ENCODE measurements around the gene GRK5. TPM values are rescaled to one million over a fixed set of nuclear protein-coding genes. Genes with fewer than 3 reads are reported as not detected.

Gene GRK5
- total and polyA plus RNA-seq, 9 of the 15 experiments (the other 6 are each of a cell fraction or from before 2014, with no cell fraction given): 0.46 to 0.83 (median 0.67) TPM; not detected in 2

GRCh38 chr10:119378737-119379067 is 171.3 kb downstream of the GRK5 start:
- H3K36me3 ChIP-seq (ENCODE audit: control insufficient read depth, insufficient read depth, low read length): no peaks in the 10 kb centered on the region
- H3K27me3 ChIP-seq (ENCODE audit: control insufficient read depth in 2 of 2, insufficient read depth in 2 of 2, low read length in 2 of 2): peaks cover 2 to 23% of the 10 kb centered on the region in 2 experiments; a peak in 3 of 5 replicates
- H3K9ac ChIP-seq (ENCODE audit: insufficient read depth in 1 of 2, low read depth in 2 of 2, low read length in 2 of 2): no peak overlapping the region
- H3K4me3 ChIP-seq: no peak overlapping the region
- H3K9me1 ChIP-seq (ENCODE audit: control insufficient read depth, insufficient read depth, low read length): no peaks in the 10 kb centered on the region
- peaks cover 0 to 4% of the 10 kb centered on the region in 2 experiments; a peak in 2 of 5 replicates for H3K4me1 ChIP-seq (replicated peaks in 1 of 2; ENCODE audit: control insufficient read depth in 2 of 2, insufficient read depth in 2 of 2, low read length in 2 of 2)
- in situ Hi-C loops (cut with MboI) (no loop called here), intact Hi-C loops (cut with micrococcal nuclease) (no loop called here)
- ATAC-seq (peak; percentile 88), DNase-seq (ENCODE audit: extremely low read depth in 1 of 4, low spot score in 3 of 4) (peak; percentile 36 to 76 (median 65)), FAIRE-seq (no peak)
- H3K27ac ChIP-seq (ENCODE audit: extremely low read depth, low read depth, low read length): no peak overlapping the region
- no peaks in the 10 kb centered on the region for H4K20me1 ChIP-seq (replicated peaks; ENCODE audit: control insufficient read depth, insufficient read depth, low read length)
- H2AFZ ChIP-seq (ENCODE audit: low read depth, low read length): peak overlapping the region; percentile 33; the same call in 1 of the 2 replicates
- peak overlapping the region; percentile 38; the same call in 1 of the 2 replicates for H3K4me2 ChIP-seq (ENCODE audit: insufficient read depth, low read length)
- WGBS (ENCODE audit: insufficient coverage, low coverage, missing lambda C conversion rate): 5% methylated on average over 7 of the region's 8 CpGs
- H3K9me3 ChIP-seq (replicated peaks; ENCODE audit: control insufficient read depth, insufficient read depth, low read depth, low read length): no peaks in the 10 kb centered on the region
- ChIA-PET CTCF (ENCODE audit: low intra/inter-chr PET ratio) (no interaction called here), POLR2A (no interaction called here)
- H3K79me2 ChIP-seq (ENCODE audit: control insufficient read depth, insufficient read depth, low read length): no peaks in the 10 kb centered on the region
- BruUV-seq (replicated peaks): no TSS peak
- TF ChIP-seq NR2C2 (CRISPR knock-in tag; IDR thresholded peaks at IDR 0.05) (no peak), NR2C2 (tag; IDR thresholded peaks at IDR 0.05) (no peak), USF2 (CRISPR knock-in tag; IDR thresholded peaks at IDR 0.05) (peak; percentile 90), ZNF24 (IDR thresholded peaks at IDR 0.05) (peak; percentile 49; the same call in 1 of the 2 replicates), BRD4 (IDR thresholded peaks at IDR 0.05) (no peak), LEF1 (IDR thresholded peaks at IDR 0.05) (no peak), RAD51 (IDR thresholded peaks at IDR 0.05; ENCODE audit: borderline replicate concordance, low read depth) (peak; percentile 84), CBX1 (IDR thresholded peaks at IDR 0.05; ENCODE audit: low read depth) (no peak), SRSF9 (IDR thresholded peaks at IDR 0.05; ENCODE audit: borderline replicate concordance, low read depth, low read length) (no peak), ZZZ3 (IDR thresholded peaks at IDR 0.05) (no peak), ZSCAN29 (IDR thresholded peaks at IDR 0.05) (no peak), TRIM24 (IDR thresholded peaks at IDR 0.05) (no peak), NFYB (IDR thresholded peaks at IDR 0.05; ENCODE audit: extremely low read depth, insufficient read length) (peak; percentile 25), SAP30 (IDR thresholded peaks at IDR 0.05; ENCODE audit: borderline replicate concordance, insufficient read depth, low read depth, low read length, poor library complexity, severe bottlenecking) (no peak), BHLHE40 (IDR thresholded peaks at IDR 0.05; ENCODE audit: low read length) (peak; percentile 46), TGIF2 (CRISPR knock-in tag; IDR thresholded peaks at IDR 0.05) (no peak), USF1 (CRISPR knock-in tag; IDR thresholded peaks at IDR 0.05) (peak; percentile 89)

Measured in K562 (cell line).